Lung (tissue), 12 donors: ENCODE measurements around the gene GPR137. TPM values are rescaled to one million over a fixed set of nuclear protein-coding genes. Genes with fewer than 3 reads are reported as not detected.

Experiments
- ATAC-seq: fragments of 200-7000 bp; cut with Tn5 transposase; one replicate; pipeline ENCODE4 v1.9.1; 2020; ENCODE audit warnings: moderate number of reproducible peaks; ENCODE audit not compliant: insufficient read depth, low FRiP score
- DNase-seq, 3 donors: peaks; one replicate each; pipeline ENCODE4 v3.0.0-alpha.2; 2013 to 2017
- H3K27ac ChIP-seq, 2 donors: one replicate each; pipeline ENCODE4 v1.5.1; 2013; ENCODE audit warnings: mild to moderate bottlenecking in 2 of 2, moderate library complexity in 2 of 2, control low read depth in 1 of 2, inconsistent platforms in 1 of 2, low read depth in 1 of 2, low read length in 1 of 2
- H3K27me3 ChIP-seq, 3 donors: one replicate each; pipeline ENCODE4 v1.5.1; 2013; ENCODE audit warnings: low read length in 2 of 3; ENCODE audit not compliant: control insufficient read depth in 3 of 3, insufficient read depth in 3 of 3
- H3K36me3 ChIP-seq, 4 donors: one replicate each; pipeline ENCODE4 v1.5.1; 2013; ENCODE audit warnings: low read length in 4 of 4, mild to moderate bottlenecking in 1 of 4, moderate library complexity in 1 of 4; ENCODE audit not compliant: control insufficient read depth in 4 of 4, insufficient read depth in 4 of 4
- H3K4me1 ChIP-seq, 5 donors: one replicate each; pipeline ENCODE4 v1.5.1; 2013; ENCODE audit warnings: low read length in 5 of 5, mild to moderate bottlenecking in 2 of 5, moderate library complexity in 1 of 5; ENCODE audit not compliant: control insufficient read depth in 5 of 5, insufficient read depth in 5 of 5
- H3K4me3 ChIP-seq: one replicate; pipeline ENCODE4 v1.5.1; 2013; ENCODE audit warnings: mild to moderate bottlenecking, control low read depth, moderate library complexity
- H3K9ac ChIP-seq, 2 donors: one replicate each; pipeline ENCODE4 v1.5.1; 2013; ENCODE audit warnings: low read length in 2 of 2, control low read depth in 1 of 2; ENCODE audit not compliant: insufficient read depth in 1 of 2
- H3K9me3 ChIP-seq, 4 donors: one replicate each; pipeline ENCODE4 v1.5.1; 2013; ENCODE audit warnings: low read length in 3 of 4, mild to moderate bottlenecking in 1 of 4, moderate library complexity in 1 of 4; ENCODE audit not compliant: control insufficient read depth in 4 of 4, insufficient read depth in 3 of 4
- CTCF ChIP-seq: IDR thresholded peaks from 2 replicates; pipeline ENCODE4 v1.5.1; 2012; ENCODE audit warnings: mild to moderate bottlenecking; ENCODE audit errors: control extremely low read depth, extremely low read depth
- WGBS, 2 donors: extraction: QIAGEN DNeasy Blood & Tissue Kit; methylation state at CpG; one replicate each; pipeline ENCODE4 v1.1.7; 2013; 5-methylcytosine and 5-hydroxymethylcytosine counted together
- polyA plus RNA-seq, 2 donors: library from polyadenylated mRNA; stranded (reverse); fragments of 200-250 nt; gene quantifications; one replicate each; pipeline ENCODE4 v1.2.1, GENCODE V29; 2013
- total RNA-seq, 2 donors: library from RNA; depleted of rRNA in 1 of 2; stranded (reverse); fragments of >200 nt in 1 of 2; gene quantifications; one replicate each; pipeline ENCODE4 v1.2.1, GENCODE V29; 2014 to 2021
- donor health status: control.
- donor health status: control.
- donor health status: Bipolar disorder and iron deficiency.
- donor health status: healthy.
- donor health status: DM: yes; HTN: yes; CAD: no.

GPR137 gene
- total and polyA plus RNA-seq, 4 donors: 14.5 to 59.1 (median 27.5) TPM

DNA sequence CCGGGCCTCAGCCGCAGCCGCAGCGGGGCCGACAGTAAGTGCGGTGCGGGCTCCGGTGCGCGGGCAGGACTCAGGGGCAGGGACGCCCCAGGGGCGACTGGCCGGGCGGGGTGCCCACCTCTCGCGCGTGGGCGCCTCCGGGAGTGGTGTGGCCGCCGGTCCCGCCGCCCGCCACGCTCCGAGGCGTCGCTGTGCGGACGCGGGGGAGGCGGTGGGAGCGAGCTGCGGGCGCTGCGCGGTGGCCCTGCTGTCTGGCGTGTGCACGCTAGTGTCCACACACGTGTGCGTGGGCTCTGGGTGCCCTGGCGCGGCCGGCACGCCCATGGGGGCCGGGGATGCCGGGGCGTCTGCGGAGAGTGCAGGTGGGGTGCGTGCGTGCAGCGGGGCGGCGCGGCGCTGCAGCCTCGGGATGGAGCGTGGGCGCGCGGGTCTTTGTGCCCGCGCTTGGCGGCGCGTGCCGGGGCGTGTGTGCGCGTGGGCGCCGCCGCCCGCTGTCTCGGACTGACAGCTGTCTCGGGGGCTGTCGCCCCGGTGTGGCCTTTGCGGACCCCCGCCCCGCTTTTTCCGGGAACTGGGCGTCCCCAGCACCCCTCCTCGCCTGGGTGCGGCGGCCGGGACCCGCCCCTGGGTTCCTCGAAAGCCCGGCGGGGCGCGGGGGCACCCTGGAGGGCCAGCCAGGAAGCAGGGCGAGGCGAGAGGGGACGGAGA, 6.3 kb downstream of the GPR137 start:
- H3K9ac ChIP-seq: no peak overlapping the region
- H3K4me3 ChIP-seq: peak overlapping the region; percentile 10
- H3K9me3 ChIP-seq: peaks cover 0 to 5% (median 0%) of the 10 kb centered on the region in 4 donors
- peaks cover 0 to 15% (median 0%) of the 10 kb centered on the region in 5 donors for H3K4me1 ChIP-seq
- no peak for TF ChIP-seq CTCF
- 0 to 1% methylated on average over 60 to 96 of the region's 96 CpGs for WGBS, 2 donors
- peaks cover 0 to 55% (median 45%) of the 10 kb centered on the region in 3 donors for H3K27me3 ChIP-seq
- no peak for DNase-seq
- peaks cover 0 to 3% (median 0%) of the 10 kb centered on the region in 4 donors for H3K36me3 ChIP-seq
- no peak overlapping the region for H3K27ac ChIP-seq
- no peak for ATAC-seq

GRCh38 chr11:64292460-64293254, 7.0 kb downstream of the GPR137 start:
- Histone ChIP-seq H3K4me3 (no peak overlapping the region), H3K9me3 (peaks cover 0 to 5% (median 0%) of the 10 kb centered on the region in 4 donors), H3K36me3 (peaks cover 0 to 1% (median 0%) of the 10 kb centered on the region in 4 donors), H3K27ac (no peak overlapping the region), H3K4me1 (peaks cover 0 to 15% (median under 1%) of the 10 kb centered on the region in 5 donors), H3K27me3 (peaks cover 0 to 63% (median 52%) of the 10 kb centered on the region in 3 donors), H3K9ac (no peak overlapping the region)
- ATAC-seq: no peak
- DNase-seq: peak in 1 of 3 donors; percentile 14
- no peak for TF ChIP-seq CTCF
- 32 to 43% methylated on average over 35 to 42 of the region's 42 CpGs for WGBS, 2 donors

GRCh38 chr11:64294774-64295173, 9.1 kb downstream of the GPR137 start:
- H3K27me3 ChIP-seq: peaks cover 0 to 80% (median 69%) of the 10 kb centered on the region in 3 donors
- WGBS, 2 donors: 60 to 73% methylated on average over 3 of the region's 3 CpGs

More at GRCh38 chr11:64294774-64295173, 9.1 kb downstream of the GPR137 start:
- H3K9me3 ChIP-seq: peaks cover 0 to 5% (median 0%) of the 10 kb centered on the region in 4 donors
- H3K9ac ChIP-seq: no peak overlapping the region
- TF ChIP-seq CTCF: no peak
- DNase-seq (no peak), ATAC-seq (no peak)
- no peak overlapping the region for H3K4me3 ChIP-seq
- H3K36me3 ChIP-seq: no peaks in the 10 kb centered on the region
- peaks cover 0 to 20% (median 9%) of the 10 kb centered on the region in 5 donors for H3K4me1 ChIP-seq
- H3K27ac ChIP-seq: no peak overlapping the region
